Neural progenitor cell (in vitro differentiated cells): ENCODE data around the gene DARS1. TPM values are rescaled to one million over a fixed set of nuclear protein-coding genes. Genes with fewer than 3 reads are reported as not detected.

ENCODE experiments used
- DNase-seq: peaks from one replicate; pipeline ENCODE4 v3.0.0-alpha.2; 2016; ENCODE audit warnings: low spot score
- H2AFZ ChIP-seq: fragments of 200-600 bp; sonication (generic); replicated peaks from 2 replicates; pipeline ENCODE4 v1.6.1; 2016; ENCODE audit warnings: antibody characterized with exemption
- H3F3A ChIP-seq: fragments of 200-600 bp; sonication (generic); 2 replicates; pipeline ENCODE4 v1.6.1; 2016; ENCODE audit warnings: antibody characterized with exemption, low read depth
- H3K27ac ChIP-seq: fragments of 200-600 bp; sonication (generic); 2 replicates; pipeline ENCODE4 v1.5.1; 2016; ENCODE audit warnings: mild to moderate bottlenecking
- H3K27me3 ChIP-seq: fragments of 200-600 bp; sonication (generic); 2 replicates; pipeline ENCODE4 v1.6.1; 2016; ENCODE audit warnings: mild to moderate bottlenecking, moderate library complexity
- H3K36me3 ChIP-seq: fragments of 200-600 bp; sonication (generic); 2 replicates; pipeline ENCODE4 v1.5.1; 2016
- H3K4me1 ChIP-seq: fragments of 200-600 bp; sonication (generic); 2 replicates; pipeline ENCODE4 v1.6.1; 2016; ENCODE audit warnings: mixed run types
- H3K4me2 ChIP-seq: fragments of 200-600 bp; sonication (generic); 2 replicates; pipeline ENCODE4 v1.6.1; 2016
- H3K4me3 ChIP-seq: fragments of 200-600 bp; sonication (generic); 2 replicates; pipeline ENCODE4 v1.5.1; 2016
- H3K79me2 ChIP-seq: fragments of 200-600 bp; sonication (generic); 2 replicates; pipeline ENCODE4 v1.6.1; 2016; ENCODE audit warnings: low read depth
- H3K9ac ChIP-seq: fragments of 200-600 bp; sonication (generic); 2 replicates; pipeline ENCODE4 v1.6.1; 2016
- H3K9me3 ChIP-seq: fragments of 200-600 bp; sonication (generic); 2 replicates; pipeline ENCODE4 v1.5.1; 2016; ENCODE audit warnings: low read depth
- H4K20me1 ChIP-seq: fragments of 200-600 bp; sonication (generic); 2 replicates; pipeline ENCODE4 v1.6.1; 2016; ENCODE audit warnings: low read depth
- H3K27ac Mint-ChIP-seq: 3 replicates; pipeline ENCODE4 v1.8.0; 2021; ENCODE audit warnings: mixed read lengths
- H3K27me3 Mint-ChIP-seq: 2 replicates; pipeline ENCODE4 v1.8.0; 2022; ENCODE audit warnings: low read depth, mild to moderate bottlenecking, inconsistent platforms, moderate library complexity, mixed read lengths; ENCODE audit not compliant: insufficient read depth
- H3K36me3 Mint-ChIP-seq: 3 replicates; pipeline ENCODE4 v1.8.0; 2021; ENCODE audit warnings: mixed read lengths
- H3K4me1 Mint-ChIP-seq: 3 replicates; pipeline ENCODE4 v1.8.0; 2021; ENCODE audit warnings: mixed read lengths
- H3K4me3 Mint-ChIP-seq: 3 replicates; pipeline ENCODE4 v1.8.0; 2021; ENCODE audit warnings: mild to moderate bottlenecking, moderate library complexity, mixed read lengths
- H3K9me3 Mint-ChIP-seq: 3 replicates; pipeline ENCODE4 v1.8.0; 2020; ENCODE audit warnings: mixed read lengths
- CTCF ChIP-seq: fragments of 200-600 bp; sonication (generic); IDR thresholded peaks from 2 replicates; pipeline ENCODE4 v1.5.1; 2017; ENCODE audit warnings: antibody characterized with exemption, mild to moderate bottlenecking
- EZH2 ChIP-seq: fragments of 200-600 bp; sonication (generic); IDR thresholded peaks from 2 replicates; pipeline ENCODE4 v1.6.1; 2017; ENCODE audit warnings: antibody characterized with exemption, mild to moderate bottlenecking, moderate library complexity
- EZH2phosphoT487 ChIP-seq: fragments of 200-600 bp; sonication (generic); IDR thresholded peaks from 2 replicates; pipeline ENCODE4 v1.6.1; 2017; ENCODE audit warnings: antibody characterized with exemption
- total RNA-seq: library from RNA; depleted of rRNA; stranded (reverse); fragments of >200 nt; gene quantifications from 2 replicates; pipeline ENCODE4 v1.2.3, GENCODE V29; 2015; ENCODE audit warnings: low replicate concordance

DARS1 gene
- total RNA-seq, 1 donor from 2014 or later, result 227 TPM

GRCh38 chr2:135952891-135953290, 32.5 kb downstream of the DARS1 start:
- H4K20me1 ChIP-seq, result peaks cover 13% of the 10 kb centered on the region
- peaks cover under 1% of the 10 kb centered on the region for H3K36me3 ChIP-seq
- H3K36me3 Mint-ChIP-seq, result peaks cover 23% of the 10 kb centered on the region
- H3K27me3 ChIP-seq, result no peaks in the 10 kb centered on the region
- peaks cover 5% of the 10 kb centered on the region for H3K4me1 ChIP-seq
- H3K4me3 ChIP-seq, result no peak overlapping the region
- no peak for DNase-seq
- H3K4me1 Mint-ChIP-seq, result peaks cover 2% of the 10 kb centered on the region
- no peak overlapping the region for H3K27ac Mint-ChIP-seq
- no peaks in the 10 kb centered on the region for H3K27me3 Mint-ChIP-seq
- TF ChIP-seq CTCF (no peak), EZH2 (no peak), EZH2phosphoT487 (no peak)
- H3F3A ChIP-seq, result peaks cover 4% of the 10 kb centered on the region
- H3K9me3 Mint-ChIP-seq, result peaks cover 2% of the 10 kb centered on the region
- peaks cover 60% of the 10 kb centered on the region for H3K79me2 ChIP-seq
- no peak overlapping the region for H3K9ac ChIP-seq
- no peak overlapping the region for H3K4me3 Mint-ChIP-seq
- H2AFZ ChIP-seq, result no peak overlapping the region
- peak overlapping the region; percentile 3 for H3K27ac ChIP-seq
- H3K4me2 ChIP-seq, result no peak overlapping the region
- H3K9me3 ChIP-seq, result no peaks in the 10 kb centered on the region

- Histone ChIP-seq H2AFZ (no peak overlapping the region), H3K9ac (no peak overlapping the region), H3K27ac (no peak overlapping the region), H4K20me1 (peaks cover 13% of the 10 kb centered on the region), H3F3A (peaks cover 4% of the 10 kb centered on the region), H3K4me1 (peaks cover 5% of the 10 kb centered on the region), H3K4me2 (no peak overlapping the region), H3K79me2 (peaks cover 63% of the 10 kb centered on the region), H3K27me3 (no peaks in the 10 kb centered on the region), H3K4me3 (no peak overlapping the region), H3K36me3 (no peaks in the 10 kb centered on the region), H3K9me3 (no peaks in the 10 kb centered on the region)
- no peaks in the 10 kb centered on the region for H3K4me1 Mint-ChIP-seq
- H3K27me3 Mint-ChIP-seq, result no peaks in the 10 kb centered on the region
- TF ChIP-seq EZH2phosphoT487 (no peak), CTCF (no peak)
- H3K27ac Mint-ChIP-seq, result no peak overlapping the region
- DNase-seq, result no peak
- H3K4me3 Mint-ChIP-seq, result no peak overlapping the region
- H3K36me3 Mint-ChIP-seq, result peaks cover 24% of the 10 kb centered on the region
- no peaks in the 10 kb centered on the region for H3K9me3 Mint-ChIP-seq
These were observed 34.3 kb downstream of the DARS1 start for GRCh38 chr2:135951041-135951583.

- no peak overlapping the region for H3K4me3 ChIP-seq
- H3K79me2 ChIP-seq, result peaks cover 61% of the 10 kb centered on the region
- Mint-ChIP-seq H3K27ac (no peak overlapping the region), H3K4me1 (no peaks in the 10 kb centered on the region), H3K36me3 (peaks cover 31% of the 10 kb centered on the region), H3K9me3 (no peaks in the 10 kb centered on the region), H3K4me3 (no peak overlapping the region), H3K27me3 (no peaks in the 10 kb centered on the region)
- TF ChIP-seq EZH2, result no peak
- no peak for DNase-seq
- no peak overlapping the region for H2AFZ ChIP-seq
- no peaks in the 10 kb centered on the region for H3K36me3 ChIP-seq
- no peaks in the 10 kb centered on the region for H3K27me3 ChIP-seq
- H3K9ac ChIP-seq, result no peak overlapping the region
- H3F3A ChIP-seq, result peaks cover 4% of the 10 kb centered on the region
- H3K27ac ChIP-seq, result no peak overlapping the region
- no peaks in the 10 kb centered on the region for H3K9me3 ChIP-seq
- H4K20me1 ChIP-seq, result peaks cover 11% of the 10 kb centered on the region
- peaks cover 5% of the 10 kb centered on the region for H3K4me1 ChIP-seq
- no peak overlapping the region for H3K4me2 ChIP-seq
These were observed 35.8 kb downstream of the DARS1 start for GRCh38 chr2:135949451-135950234.
